ENCODE results near the gene NOD1.

- no peak for TF ChIP-seq EZH2 (IDR thresholded peaks at IDR 0.05; ENCODE audit: insufficient read depth, poor library complexity, severe bottlenecking)
- no peak for TF ChIP-seq EZH2phosphoT487 (IDR thresholded peaks at IDR 0.05; ENCODE audit: insufficient read depth, low read depth)
Observed at GRCh38 chr7:30453921-30454320, 24.7 kb downstream of the NOD1 start.

All from GM23248 (cell line).